HUES6 (cell line): ENCODE results near the gene TMC5.
"Not testable (repeated sequence)": the region's sequence is repeated elsewhere in the genome, so short reads cannot be mapped to it uniquely, and the experiment has no call there.

Source experiments
- H3K27ac ChIP-seq: 2 replicates; pipeline ENCODE4 v1.7.0; 2013; ENCODE audit warnings: low read depth, mild to moderate bottlenecking, low read length, inconsistent platforms
- H3K27me3 ChIP-seq: 2 replicates; pipeline ENCODE4 v1.6.1; 2013; ENCODE audit warnings: low read length; ENCODE audit not compliant: control insufficient read depth, insufficient read depth
- H3K36me3 ChIP-seq: 2 replicates; pipeline ENCODE4 v1.6.1; 2013; ENCODE audit warnings: low read length; ENCODE audit not compliant: control insufficient read depth, insufficient read depth
- H3K4me1 ChIP-seq: 2 replicates; pipeline ENCODE4 v1.6.1; 2013; ENCODE audit warnings: low read length; ENCODE audit not compliant: control insufficient read depth, insufficient read depth
- H3K4me3 ChIP-seq: 2 replicates; pipeline ENCODE4 v1.5.1; 2013; ENCODE audit warnings: low read depth, low read length
- H3K9ac ChIP-seq: one replicate; pipeline ENCODE4 v1.6.1; 2013; ENCODE audit warnings: mild to moderate bottlenecking, low read length
- H3K9me3 ChIP-seq: 2 replicates; pipeline ENCODE4 v1.6.1; 2013; ENCODE audit warnings: low read depth, low read length; ENCODE audit not compliant: control insufficient read depth, insufficient read depth

TMC5 gene

DNA sequence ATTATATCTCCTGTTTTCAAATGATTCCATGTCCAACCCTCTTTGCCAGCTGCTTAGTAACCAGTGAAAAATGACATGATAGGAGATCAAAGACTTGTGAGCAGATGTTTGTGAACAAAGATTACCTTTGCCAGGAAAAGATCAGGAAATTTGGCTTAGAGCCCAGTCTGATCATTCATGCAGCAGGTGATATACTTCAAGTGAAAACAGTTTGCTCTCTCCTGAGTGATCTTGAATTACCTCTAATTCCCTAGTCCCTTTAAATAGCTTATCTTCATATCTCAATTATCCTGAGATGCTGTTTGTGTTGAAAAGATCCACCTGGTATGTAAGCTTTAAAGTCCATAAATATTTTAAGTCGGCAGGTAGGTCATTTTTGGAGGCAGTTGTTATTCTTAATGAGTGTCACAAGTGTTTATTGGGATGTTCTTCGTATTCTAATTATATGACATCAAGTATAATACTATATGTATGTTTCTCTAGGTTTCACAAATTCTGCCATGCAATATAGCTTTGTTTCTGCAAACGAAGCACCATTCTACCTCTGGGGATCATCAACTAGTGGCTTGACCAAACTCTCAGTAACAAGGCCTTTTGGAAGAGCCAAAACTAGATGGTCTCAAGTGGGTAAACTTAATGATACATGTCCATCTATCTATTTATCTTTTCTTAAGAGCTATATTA lies 124.6 kb downstream of the TMC5 start:
- Histone ChIP-seq H3K36me3 (peaks cover 70% of the 10 kb centered on the region), H3K27me3 (no peaks in the 10 kb centered on the region), H3K4me3 (no peak overlapping the region), H3K9ac (no peak overlapping the region), H3K27ac (no peak overlapping the region), H3K4me1 (no peaks in the 10 kb centered on the region), H3K9me3 (no peaks in the 10 kb centered on the region)

DNA sequence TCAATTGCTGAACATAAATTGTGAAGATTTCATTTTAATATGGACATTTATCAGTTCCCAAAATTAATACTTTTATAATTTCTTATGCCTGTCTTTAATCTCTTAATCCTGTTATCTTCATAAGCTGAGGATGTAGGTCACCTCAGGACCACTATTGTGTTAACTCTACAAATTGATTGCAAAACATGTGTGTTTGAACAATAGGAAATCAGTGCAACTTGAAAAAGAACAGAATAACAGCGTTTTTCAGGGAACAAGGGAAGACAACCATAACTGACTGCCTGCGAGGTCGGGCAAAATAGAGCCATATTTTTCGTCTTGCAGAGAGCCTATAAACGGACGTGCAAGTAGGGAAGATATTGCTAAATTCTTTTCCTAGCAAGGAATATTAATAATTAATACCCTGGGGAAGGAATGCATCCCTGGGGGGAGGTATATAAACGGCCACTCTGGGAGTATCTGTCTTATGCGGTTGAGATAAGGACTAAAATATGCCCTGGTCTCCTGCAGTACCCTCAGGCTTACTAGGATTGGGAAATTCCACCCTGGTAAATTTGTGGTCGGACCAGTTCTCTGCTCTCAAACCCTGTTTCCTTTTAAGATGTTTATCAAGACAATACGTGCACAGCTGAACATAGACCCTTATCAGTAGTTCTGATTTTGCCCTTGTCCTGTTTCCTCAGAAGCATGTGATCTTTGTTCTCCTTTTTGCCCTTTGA lies 125.8 kb downstream of the TMC5 start:
- H3K9me3 ChIP-seq, H3K27ac ChIP-seq, H3K27me3 ChIP-seq, H3K9ac ChIP-seq, H3K4me1 ChIP-seq, H3K4me3 ChIP-seq: not testable (repeated sequence)
- H3K36me3 ChIP-seq = peaks cover 72% of the 10 kb centered on the region

DNA sequence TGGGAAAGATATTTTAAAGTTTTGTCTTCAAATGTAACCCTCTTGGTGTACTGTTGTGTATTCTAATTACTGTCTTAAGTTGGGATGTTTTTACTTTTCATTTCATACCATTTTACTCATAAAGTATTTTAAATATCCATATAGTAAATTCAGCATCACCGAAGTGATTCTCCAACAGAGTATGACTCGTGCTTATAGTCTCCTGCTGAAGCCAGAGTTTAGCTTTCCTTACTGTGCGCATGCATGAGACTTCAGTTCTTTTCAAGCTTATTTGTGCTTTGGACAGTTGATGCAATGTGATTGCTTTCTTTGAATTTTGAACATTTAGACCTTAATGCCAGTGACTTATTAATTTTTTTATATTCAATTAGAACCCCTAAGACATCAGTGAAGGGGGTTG lies 130.5 kb downstream of the TMC5 start:
- no peaks in the 10 kb centered on the region for H3K4me1 ChIP-seq
- no peaks in the 10 kb centered on the region for H3K9me3 ChIP-seq
- H3K36me3 ChIP-seq = peaks cover 71% of the 10 kb centered on the region
- no peaks in the 10 kb centered on the region for H3K27me3 ChIP-seq
- H3K4me3 ChIP-seq = no peak overlapping the region
- H3K27ac ChIP-seq = no peak overlapping the region
- H3K9ac ChIP-seq = no peak overlapping the region
